Measurements from ENCODE around the gene GLS. TPM values are rescaled to one million over a fixed set of nuclear protein-coding genes. Genes with fewer than 3 reads are reported as not detected.

Gene GLS
- total RNA-seq, 4 donors from 2014 or later, result 85.4 to 219 (median 117) TPM

- no peaks in the 10 kb centered on the region for H3K9me3 ChIP-seq
- no peak overlapping the region for H3K4me3 ChIP-seq
- 66 to 68% methylated on average over 3 of the region's 3 CpGs for WGBS, 2 donors (ENCODE audit: low coverage in 1 of 2)
- no peak for TF ChIP-seq POLR2AphosphoS5 (IDR thresholded peaks at IDR 0.05)
- TF ChIP-seq, protein P1, sequence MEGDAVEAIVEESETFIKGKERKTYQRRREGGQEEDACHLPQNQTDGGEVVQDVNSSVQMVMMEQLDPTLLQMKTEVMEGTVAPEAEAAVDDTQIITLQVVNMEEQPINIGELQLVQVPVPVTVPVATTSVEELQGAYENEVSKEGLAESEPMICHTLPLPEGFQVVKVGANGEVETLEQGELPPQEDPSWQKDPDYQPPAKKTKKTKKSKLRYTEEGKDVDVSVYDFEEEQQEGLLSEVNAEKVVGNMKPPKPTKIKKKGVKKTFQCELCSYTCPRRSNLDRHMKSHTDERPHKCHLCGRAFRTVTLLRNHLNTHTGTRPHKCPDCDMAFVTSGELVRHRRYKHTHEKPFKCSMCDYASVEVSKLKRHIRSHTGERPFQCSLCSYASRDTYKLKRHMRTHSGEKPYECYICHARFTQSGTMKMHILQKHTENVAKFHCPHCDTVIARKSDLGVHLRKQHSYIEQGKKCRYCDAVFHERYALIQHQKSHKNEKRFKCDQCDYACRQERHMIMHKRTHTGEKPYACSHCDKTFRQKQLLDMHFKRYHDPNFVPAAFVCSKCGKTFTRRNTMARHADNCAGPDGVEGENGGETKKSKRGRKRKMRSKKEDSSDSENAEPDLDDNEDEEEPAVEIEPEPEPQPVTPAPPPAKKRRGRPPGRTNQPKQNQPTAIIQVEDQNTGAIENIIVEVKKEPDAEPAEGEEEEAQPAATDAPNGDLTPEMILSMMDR (IDR thresholded peaks at IDR 0.05), result no peak
- peaks cover 12 to 99% of the 10 kb centered on the region in 2 donors for H3K36me3 ChIP-seq
- ATAC-seq, result peak; percentile 14
- peaks cover 0 to 9% (median 0%) of the 10 kb centered on the region in 3 donors for H3K4me1 ChIP-seq
- H3K27ac ChIP-seq, result no peak overlapping the region
- no peaks in the 10 kb centered on the region for H3K27me3 ChIP-seq
Measured at GRCh38 chr2:190972846-190973245, 92.2 kb downstream of the GLS start.

GRCh38 chr2:190973262-190973661, 92.6 kb downstream of the GLS start:
- no peak for TF ChIP-seq POLR2A (IDR thresholded peaks at IDR 0.05)
- TF ChIP-seq POLR2AphosphoS5 (IDR thresholded peaks at IDR 0.05), result no peak
- TF ChIP-seq, protein P1 (IDR thresholded peaks at IDR 0.05), result no peak
- TF ChIP-seq EP300 (IDR thresholded peaks at IDR 0.05), result no peak
- Histone ChIP-seq H3K9me3 (no peaks in the 10 kb centered on the region), H3K4me3 (no peak overlapping the region), H3K4me1 (peaks cover 0 to 9% (median 0%) of the 10 kb centered on the region in 3 donors), H3K36me3 (peaks cover 12 to 99% of the 10 kb centered on the region in 2 donors), H3K27ac (no peak overlapping the region), H3K27me3 (no peaks in the 10 kb centered on the region)
- 90 to 100% methylated on average over 1 of the region's 1 CpG for WGBS, 2 donors (ENCODE audit: low coverage in 1 of 2)
- no peak for ATAC-seq

- ATAC-seq, result no peak
- Histone ChIP-seq H3K27me3 (no peaks in the 10 kb centered on the region), H3K36me3 (peaks cover 12 to 100% of the 10 kb centered on the region in 2 donors), H3K4me3 (no peak overlapping the region), H3K27ac (no peak overlapping the region), H3K9me3 (no peaks in the 10 kb centered on the region), H3K4me1 (peaks cover 0 to 9% (median 0%) of the 10 kb centered on the region in 3 donors)
- WGBS, 2 donors (ENCODE audit: low coverage in 1 of 2), result 68 to 75% methylated on average over 10 to 11 of the region's 11 CpGs
- TF ChIP-seq POLR2AphosphoS5 (IDR thresholded peaks at IDR 0.05), result no peak
- TF ChIP-seq, protein P1 (IDR thresholded peaks at IDR 0.05), result no peak
- no peak for TF ChIP-seq POLR2A (IDR thresholded peaks at IDR 0.05)
- no peak for TF ChIP-seq EP300 (IDR thresholded peaks at IDR 0.05)
Measured at GRCh38 chr2:190973726-190974628, 93.4 kb downstream of the GLS start.

- TF ChIP-seq POLR2AphosphoS5 (IDR thresholded peaks at IDR 0.05), result no peak
- TF ChIP-seq EP300 (IDR thresholded peaks at IDR 0.05), result no peak
- no peak for TF ChIP-seq POLR2A (IDR thresholded peaks at IDR 0.05)
- TF ChIP-seq, protein P1 (IDR thresholded peaks at IDR 0.05), result no peak
- peaks cover 9 to 100% of the 10 kb centered on the region in 2 donors for H3K36me3 ChIP-seq
- no peaks in the 10 kb centered on the region for H3K27me3 ChIP-seq
- 74 to 95% methylated on average over 4 to 11 of the region's 12 CpGs for WGBS, 2 donors (ENCODE audit: low coverage in 1 of 2)
- H3K9me3 ChIP-seq, result no peaks in the 10 kb centered on the region
- H3K4me3 ChIP-seq, result no peak overlapping the region
- no peak overlapping the region for H3K27ac ChIP-seq
- H3K4me1 ChIP-seq, result peaks cover 0 to 9% (median 0%) of the 10 kb centered on the region in 3 donors
- no peak for ATAC-seq
Measured at GRCh38 chr2:190974629-190975361, 94.2 kb downstream of the GLS start.
